GM18519 (cell line): ENCODE data around the gene HOXD10.

Source experiments
- ATAC-seq: cut with Tn5 transposase; IDR thresholded peaks from one replicate; pipeline ENCODE4 v1.9.1; 2021; ENCODE audit warnings: mild to moderate bottlenecking, moderate library complexity; ENCODE audit not compliant: unreplicated experiment, low FRiP score

The HOXD10 gene

DNA sequence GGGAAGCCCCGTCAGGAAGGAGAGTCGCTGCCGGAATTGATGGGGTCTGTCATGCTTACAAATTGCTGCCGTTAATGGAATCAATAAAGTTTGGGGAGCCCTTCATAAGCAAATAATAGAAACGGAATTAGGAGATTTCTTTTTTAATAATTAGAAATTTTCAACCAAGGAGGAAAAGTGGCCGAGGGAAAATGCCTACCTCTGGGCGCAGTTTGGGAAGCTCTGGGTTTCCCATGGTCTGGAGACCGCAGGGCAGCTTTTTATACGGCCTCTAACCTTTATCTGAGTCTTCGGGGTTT, 34.1 kb upstream of the HOXD10 start:
- no peak for ATAC-seq

DNA sequence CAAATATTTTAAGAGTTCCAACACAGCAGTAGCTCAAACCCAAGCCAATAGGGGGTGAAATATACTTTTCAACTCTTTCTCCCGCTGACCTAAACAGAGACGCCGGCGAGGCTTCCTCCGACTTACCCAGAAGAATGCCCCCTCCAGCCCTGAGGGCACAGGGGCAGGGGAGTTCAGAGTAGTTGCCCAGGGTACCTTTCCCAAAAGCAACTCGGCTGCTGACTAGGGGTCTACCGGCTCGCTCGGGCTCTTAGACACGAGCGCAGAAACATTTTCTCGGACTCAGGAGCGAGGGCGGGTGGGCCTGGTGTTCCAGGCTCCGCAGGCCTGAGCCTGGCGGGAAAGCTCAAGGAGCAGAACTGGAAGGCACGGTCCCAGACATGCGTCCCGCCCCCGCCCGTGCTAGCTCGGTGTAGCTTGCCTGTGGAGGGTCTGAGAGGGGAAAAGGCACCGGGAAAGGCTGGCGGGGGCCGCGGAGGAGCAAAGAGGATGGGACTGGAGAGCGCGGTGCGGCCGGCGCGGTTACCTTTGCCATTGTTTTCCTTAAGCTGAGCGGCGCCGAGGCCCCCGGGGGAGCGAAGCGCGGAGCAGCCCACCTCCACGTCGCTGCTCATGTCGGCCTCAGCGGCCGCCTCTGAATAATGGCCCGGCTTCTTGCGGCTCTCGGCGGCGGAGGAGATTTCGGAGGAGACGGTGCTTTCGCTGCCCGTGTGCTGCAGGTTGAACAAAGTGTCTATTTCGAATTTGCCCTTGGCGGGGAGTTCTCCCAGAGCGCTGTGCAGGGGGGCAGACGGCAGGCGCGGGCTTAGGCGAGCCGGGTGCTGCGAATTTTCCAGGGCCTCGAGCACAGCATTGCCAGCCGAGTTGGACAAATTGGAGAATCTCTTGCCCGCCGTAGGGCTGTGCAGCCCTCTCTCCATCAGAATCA, 33.5 kb upstream of the HOXD10 start:
- no peak for ATAC-seq

DNA sequence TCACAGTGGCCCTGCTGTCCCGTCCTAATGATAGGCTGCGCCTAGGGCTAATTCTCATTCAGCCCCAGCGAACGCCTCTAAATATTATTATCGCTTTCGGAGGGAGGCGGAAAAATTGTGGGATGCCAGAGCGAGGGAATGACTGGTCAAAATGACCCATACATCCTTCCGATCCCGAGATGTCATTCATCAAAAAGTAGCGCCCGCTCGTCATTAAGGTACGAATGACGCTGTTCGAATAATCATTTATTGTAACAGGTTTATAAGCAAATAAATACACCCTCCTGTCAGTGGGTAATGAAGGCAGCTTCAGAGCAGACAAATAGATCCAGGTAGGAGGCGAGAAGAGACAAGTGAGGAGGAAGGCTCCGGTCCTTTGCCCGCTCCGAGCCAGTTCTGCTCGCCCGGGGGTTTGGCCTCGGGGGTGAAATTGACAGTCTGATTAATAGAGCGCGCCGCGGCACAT, 32.7 kb upstream of the HOXD10 start, which contains the start of gene EVX2:
EVX2 (minus strand) TSS at position 167 of the 466 bp plus-strand sequence. CDS start 186 bp downstream, outside the sequence.
- no peak for ATAC-seq

DNA sequence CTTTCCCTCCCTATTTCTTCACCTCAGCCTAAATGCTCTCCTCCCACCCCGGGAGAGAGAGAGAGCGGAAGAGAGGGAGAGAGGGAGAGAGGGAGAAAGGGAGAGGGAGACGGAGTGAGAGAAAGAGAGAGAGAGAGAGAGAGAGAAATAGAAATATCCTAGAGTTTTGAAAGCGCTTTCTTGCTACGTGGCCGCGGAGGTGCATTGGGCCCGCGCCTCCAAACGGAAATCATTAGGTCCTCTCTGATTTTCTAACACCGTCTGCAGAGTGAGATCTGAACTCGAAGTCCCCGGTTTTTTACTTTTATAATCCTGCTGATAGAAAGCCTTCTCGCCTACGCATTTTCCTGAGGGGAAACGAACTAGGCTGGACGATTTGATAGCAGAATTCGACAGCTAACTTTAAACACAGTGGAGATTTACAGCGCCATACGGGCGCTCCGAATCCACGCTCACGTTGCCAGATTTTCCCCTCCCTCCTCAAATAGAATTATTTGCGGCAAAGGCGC, 31.9 kb upstream of the HOXD10 start:
- no peak for ATAC-seq

GRCh38 chr2:176085120-176085788, 31.3 kb upstream of the HOXD10 start:
- no peak for ATAC-seq

- no peak for ATAC-seq
These were observed 30.5 kb upstream of the HOXD10 start for GRCh38 chr2:176085861-176086771.

DNA sequence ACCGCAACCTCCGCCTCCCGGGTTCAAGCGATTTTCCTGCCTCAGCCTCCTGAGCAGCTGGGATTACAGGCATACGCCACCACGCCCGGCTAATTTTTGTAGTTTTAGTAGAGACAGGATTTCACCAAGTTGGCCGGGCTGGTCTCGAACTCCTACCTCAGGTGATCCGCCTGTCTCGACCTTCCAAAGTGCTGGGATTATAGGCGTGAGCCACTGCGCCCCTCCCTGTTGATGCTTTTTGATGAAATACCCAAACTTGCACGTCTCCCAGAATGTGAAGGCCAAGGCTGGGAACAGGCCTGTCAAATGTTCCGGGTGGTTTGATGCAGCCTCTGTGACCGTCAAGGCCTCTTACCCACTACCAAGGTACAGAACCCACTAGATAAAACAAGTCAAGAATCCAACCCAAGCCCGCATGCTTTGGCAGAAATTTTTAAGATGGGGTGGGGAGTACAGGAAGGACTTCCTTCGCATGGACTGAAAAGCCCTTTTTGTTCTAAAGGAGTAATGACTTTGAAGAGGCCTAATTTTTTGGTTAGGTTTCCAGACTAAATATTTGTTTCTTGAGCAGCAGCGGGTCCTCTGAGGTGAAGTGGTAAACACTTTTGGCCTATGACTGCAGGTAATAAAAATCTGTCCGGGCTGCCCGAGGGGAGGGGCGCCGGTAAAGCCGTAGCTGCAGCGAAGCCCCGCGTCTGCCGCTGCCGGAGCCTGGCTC, 29.1 kb upstream of the HOXD10 start:
- ATAC-seq, result no peak

DNA sequence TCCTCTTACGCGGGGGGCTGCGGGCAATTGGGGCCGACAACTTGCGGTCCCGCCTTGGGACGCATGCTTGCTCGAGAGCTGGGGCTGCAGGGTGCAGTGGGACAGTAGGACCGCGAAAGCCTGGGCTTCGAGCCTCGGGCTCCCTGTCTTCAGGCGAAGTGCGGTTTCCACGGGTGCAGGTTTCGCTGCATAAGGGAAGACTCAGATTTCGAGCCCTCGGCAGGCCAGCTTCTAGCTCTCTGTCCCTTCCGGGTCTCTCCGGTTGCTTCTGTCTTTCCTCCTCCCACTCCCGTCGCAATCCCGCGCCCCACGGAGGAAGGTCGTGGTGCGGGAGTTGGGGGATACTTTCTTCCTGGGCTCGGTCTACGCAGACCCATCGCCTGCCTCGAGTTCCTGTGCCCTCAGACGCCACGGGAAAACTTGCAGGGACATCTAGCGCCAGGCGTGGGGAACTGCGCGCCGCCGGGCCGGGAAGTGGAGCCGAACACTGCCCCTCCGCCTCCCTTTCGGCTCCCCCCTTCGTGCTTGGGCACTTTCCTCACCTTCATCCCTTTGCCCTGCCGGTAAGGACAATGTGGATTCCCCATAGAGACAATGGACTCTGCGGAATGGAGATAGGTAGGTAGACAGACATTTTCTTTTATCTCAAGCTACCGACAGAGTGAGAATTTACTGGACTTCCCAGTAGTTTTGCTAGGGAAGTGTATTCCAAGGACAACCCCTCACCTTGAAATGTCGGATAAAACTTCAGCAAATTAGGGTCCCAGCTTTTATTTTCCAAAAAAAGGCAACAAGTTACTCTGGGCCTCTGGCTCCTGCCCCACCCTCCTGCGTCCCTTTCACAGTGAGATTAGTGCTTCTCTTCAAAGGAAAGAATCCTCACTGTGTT, 28.3 kb upstream of the HOXD10 start:
- no peak for ATAC-seq

DNA sequence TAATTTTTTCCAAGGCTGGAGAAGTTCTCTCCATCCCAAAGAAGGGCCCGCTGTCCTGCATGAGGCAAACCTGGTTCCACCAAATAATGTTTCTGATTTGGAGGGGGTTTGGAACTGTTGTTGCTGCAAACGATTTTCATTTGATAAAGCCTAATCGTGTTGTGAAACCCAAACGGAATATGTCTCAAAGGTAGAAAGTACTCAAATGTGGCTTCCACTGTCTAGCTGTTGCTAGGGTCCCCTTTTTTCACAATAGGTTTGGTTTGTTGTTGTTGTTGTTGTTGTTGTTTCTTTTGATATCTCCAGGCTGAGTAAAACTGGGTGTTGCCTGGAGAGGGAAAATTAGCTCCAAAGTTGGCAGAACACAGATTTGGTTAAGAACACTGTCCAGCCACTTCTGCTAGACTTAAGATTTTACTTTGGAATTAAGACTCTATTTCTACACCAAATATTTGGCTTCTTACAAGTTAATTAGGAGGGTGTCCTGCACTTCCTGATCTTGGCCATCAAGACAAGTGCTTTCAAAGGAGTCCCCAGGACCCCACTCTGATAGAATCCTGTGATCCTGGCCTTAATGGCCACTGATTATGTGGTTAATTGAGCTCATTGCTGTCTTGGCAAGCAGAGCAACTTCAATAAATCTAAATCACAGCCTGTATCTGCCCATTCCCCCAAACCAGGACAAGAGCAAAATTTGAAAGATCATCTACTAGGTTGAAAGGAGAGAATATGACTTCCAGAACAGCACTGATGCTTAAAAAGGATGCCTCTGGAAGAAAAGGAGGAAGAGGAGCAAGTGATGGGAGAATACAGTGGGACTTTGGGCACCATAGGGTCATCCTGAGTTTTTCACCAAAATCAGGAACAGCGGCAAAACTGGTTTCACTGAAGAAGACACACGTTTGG, 27.4 kb upstream of the HOXD10 start:
- ATAC-seq, result no peak

DNA sequence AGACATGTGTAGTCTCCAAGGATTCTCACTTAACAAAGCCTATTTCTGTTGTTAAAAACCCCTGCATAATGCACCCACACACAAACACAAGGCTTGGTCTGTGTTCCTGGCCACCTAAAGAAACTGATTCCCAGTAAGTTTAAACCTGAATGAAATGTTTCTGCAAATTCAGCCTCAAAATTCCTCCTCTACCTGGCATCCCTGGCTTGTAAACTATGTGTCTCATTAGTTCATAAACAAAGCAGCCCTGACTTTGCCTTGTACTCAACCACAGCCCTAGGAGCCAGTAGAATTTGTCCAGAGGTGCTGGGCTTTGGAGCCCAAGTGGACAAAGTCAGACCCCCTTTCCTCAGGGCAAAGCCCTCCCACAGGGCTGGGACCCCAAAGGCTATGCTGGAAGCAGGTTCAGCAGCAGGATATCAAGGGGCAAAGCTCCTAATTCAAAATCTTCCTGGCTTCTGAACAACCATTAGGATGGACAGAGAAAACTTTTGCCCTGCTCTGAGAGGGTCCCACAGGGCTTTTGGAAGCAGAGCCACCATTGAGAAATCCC, 26.7 kb upstream of the HOXD10 start:
- no peak for ATAC-seq

GRCh38 chr2:176090862-176091261, 25.7 kb upstream of the HOXD10 start:
- no peak for ATAC-seq

DNA sequence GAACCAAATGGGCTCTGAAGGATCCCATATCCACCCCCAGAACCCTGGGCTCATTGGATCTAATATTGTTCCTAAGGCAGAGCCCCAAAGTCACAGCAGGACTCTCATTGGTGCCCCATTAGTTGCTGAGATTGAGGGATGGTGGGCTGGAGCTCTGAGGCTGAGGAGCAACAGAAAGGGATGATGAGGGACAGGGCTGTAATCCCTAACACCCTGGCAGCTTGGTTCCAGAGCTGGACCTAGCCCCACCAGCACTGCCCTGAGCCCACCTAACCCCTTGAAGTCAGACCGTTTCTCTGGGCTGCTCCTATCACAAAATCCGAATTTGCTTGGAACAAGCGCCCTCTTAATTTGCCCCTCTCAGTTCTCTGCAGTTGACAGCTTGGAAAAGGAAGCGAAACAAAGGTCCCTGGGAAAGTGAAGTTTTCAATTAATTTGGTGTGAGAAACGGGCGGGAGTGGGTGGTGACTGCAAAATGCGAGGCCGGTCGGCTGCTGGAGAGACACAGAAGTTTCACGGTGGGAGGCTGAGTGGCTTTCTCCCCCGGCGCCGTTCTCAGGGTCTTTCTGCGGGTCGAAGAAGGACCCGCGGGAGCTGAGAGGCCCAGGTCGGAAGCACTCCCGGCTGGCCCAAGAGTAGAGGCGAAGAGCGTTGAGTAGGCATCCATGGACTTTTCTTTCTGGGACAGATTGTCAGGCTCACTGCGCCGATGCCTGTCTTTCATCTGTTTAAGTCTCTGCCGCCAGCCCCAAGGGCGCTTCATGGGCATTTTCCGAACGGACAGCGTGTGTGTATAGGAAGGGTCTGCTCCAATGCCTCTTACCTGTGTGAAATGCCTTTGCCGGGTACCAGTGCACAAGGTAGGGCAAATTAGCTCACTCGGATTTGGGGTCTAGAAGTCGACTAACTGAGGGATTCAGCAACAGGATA, 25.0 kb upstream of the HOXD10 start:
- ATAC-seq, result no peak

- ATAC-seq, result no peak
These were observed 24.1 kb upstream of the HOXD10 start, which contains the start of gene HOXD13 for GRCh38 chr2:176092270-176093144. Gene HOXD13, plus strand, starts transcription at chr2:176092721. Its CDS starts 170 bp downstream, at chr2:176092891.

GRCh38 chr2:176093145-176093897, 23.3 kb upstream of the HOXD10 start:
- ATAC-seq, result no peak

DNA sequence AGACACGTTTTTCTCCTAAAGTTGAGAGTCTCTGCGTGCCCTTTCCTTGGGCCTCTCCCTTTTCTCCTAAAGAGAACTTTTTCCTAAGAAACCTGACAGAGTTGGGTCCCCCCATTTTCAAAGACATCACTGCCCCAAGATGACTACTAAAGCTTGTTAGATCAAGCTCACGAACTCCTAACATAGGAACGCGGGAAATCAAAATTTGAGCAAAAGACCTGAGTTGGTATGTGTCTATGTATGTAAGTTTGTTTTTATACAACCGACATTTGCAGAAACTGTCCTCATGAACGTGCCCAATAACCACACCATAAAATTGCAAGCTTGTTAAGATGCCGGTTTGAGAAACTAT, 22.7 kb upstream of the HOXD10 start:
- ATAC-seq, result no peak
